ENCODE measurements around the gene RBP4. TPM values are rescaled to one million over a fixed set of nuclear protein-coding genes. Genes with fewer than 3 reads are reported as not detected.

Gene RBP4
- polyA plus RNA-seq, 2 of the 4 experiments (the other 2 are of a cell fraction): 6.0 to 8.2 TPM

DNA sequence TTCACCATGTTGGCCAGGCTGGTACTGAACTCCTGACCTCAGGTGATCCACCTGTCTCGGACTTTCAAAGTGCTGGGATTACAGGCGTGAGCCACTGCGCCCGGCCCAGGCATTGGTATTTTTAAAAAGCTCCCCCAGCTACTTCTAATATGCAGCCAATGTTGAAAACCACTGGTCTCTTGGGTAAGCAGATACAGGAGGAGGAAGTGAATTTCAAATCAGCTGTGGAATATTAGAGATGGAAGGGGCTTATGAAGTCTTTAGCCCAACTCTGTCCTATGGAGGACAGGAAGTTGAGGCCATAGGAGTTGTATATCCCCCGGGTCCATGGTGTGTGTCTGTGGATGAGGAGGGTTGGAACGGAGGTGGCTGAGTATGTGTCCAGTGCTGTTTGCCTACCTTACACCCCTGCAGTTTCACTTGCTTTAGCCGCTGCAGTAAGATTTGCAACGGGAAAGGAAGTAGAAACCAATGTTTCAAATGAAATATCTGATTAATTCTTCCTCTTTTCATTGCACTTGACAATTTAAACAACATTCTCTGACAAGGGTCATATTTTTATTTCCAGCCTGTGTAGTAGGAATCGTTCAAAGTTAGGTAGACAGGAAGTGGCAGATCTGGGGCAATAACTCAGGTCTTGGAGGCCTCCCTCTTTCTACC is 14.7 kb upstream of the RBP4 start:
- DNase-seq (ENCODE audit: low read depth in 1 of 2, low spot score in 1 of 2): no peak
- TF ChIP-seq JUNB (IDR thresholded peaks at IDR 0.05) (no peak), EHMT2 (IDR thresholded peaks at IDR 0.05; ENCODE audit: low read depth) (no peak), MAZ (IDR thresholded peaks at IDR 0.05; ENCODE audit: borderline replicate concordance, low read depth, low read length) (no peak), ZC3H11A (IDR thresholded peaks at IDR 0.05) (no peak), TFCP2L1 (CRISPR knock-in tag; IDR thresholded peaks at IDR 0.05) (no peak), FOXS1 (CRISPR knock-in tag; IDR thresholded peaks at IDR 0.05) (no peak), MAFK (IDR thresholded peaks at IDR 0.05; ENCODE audit: partially characterized antibody) (no peak), EP300 (IDR thresholded peaks at IDR 0.05) (no peak), RFX5 (IDR thresholded peaks at IDR 0.05) (no peak)
- TF ChIP-seq, protein P1, sequence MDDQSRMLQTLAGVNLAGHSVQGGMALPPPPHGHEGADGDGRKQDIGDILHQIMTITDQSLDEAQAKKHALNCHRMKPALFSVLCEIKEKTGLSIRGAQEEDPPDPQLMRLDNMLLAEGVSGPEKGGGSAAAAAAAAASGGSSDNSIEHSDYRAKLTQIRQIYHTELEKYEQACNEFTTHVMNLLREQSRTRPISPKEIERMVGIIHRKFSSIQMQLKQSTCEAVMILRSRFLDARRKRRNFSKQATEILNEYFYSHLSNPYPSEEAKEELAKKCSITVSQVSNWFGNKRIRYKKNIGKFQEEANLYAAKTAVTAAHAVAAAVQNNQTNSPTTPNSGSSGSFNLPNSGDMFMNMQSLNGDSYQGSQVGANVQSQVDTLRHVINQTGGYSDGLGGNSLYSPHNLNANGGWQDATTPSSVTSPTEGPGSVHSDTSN (IDR thresholded peaks at IDR 0.05): no peak
- TF ChIP-seq, protein P2, sequence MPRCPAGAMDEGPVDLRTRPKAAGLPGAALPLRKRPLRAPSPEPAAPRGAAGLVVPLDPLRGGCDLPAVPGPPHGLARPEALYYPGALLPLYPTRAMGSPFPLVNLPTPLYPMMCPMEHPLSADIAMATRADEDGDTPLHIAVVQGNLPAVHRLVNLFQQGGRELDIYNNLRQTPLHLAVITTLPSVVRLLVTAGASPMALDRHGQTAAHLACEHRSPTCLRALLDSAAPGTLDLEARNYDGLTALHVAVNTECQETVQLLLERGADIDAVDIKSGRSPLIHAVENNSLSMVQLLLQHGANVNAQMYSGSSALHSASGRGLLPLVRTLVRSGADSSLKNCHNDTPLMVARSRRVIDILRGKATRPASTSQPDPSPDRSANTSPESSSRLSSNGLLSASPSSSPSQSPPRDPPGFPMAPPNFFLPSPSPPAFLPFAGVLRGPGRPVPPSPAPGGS (IDR thresholded peaks at IDR 0.05): no peak
- TF ChIP-seq, protein P3, sequence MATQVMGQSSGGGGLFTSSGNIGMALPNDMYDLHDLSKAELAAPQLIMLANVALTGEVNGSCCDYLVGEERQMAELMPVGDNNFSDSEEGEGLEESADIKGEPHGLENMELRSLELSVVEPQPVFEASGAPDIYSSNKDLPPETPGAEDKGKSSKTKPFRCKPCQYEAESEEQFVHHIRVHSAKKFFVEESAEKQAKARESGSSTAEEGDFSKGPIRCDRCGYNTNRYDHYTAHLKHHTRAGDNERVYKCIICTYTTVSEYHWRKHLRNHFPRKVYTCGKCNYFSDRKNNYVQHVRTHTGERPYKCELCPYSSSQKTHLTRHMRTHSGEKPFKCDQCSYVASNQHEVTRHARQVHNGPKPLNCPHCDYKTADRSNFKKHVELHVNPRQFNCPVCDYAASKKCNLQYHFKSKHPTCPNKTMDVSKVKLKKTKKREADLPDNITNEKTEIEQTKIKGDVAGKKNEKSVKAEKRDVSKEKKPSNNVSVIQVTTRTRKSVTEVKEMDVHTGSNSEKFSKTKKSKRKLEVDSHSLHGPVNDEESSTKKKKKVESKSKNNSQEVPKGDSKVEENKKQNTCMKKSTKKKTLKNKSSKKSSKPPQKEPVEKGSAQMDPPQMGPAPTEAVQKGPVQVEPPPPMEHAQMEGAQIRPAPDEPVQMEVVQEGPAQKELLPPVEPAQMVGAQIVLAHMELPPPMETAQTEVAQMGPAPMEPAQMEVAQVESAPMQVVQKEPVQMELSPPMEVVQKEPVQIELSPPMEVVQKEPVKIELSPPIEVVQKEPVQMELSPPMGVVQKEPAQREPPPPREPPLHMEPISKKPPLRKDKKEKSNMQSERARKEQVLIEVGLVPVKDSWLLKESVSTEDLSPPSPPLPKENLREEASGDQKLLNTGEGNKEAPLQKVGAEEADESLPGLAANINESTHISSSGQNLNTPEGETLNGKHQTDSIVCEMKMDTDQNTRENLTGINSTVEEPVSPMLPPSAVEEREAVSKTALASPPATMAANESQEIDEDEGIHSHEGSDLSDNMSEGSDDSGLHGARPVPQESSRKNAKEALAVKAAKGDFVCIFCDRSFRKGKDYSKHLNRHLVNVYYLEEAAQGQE (IDR thresholded peaks at IDR 0.05): no peak
- Histone ChIP-seq H3K4me3 (no peak overlapping the region), H3K4me2 (no peak overlapping the region), H3K9me3 (no peaks in the 10 kb centered on the region), H3K4me1 (no peaks in the 10 kb centered on the region), H3K27ac (no peak overlapping the region)
- ChIA-PET POLR2A (interaction anchor here (0.6 kb wide), 1 partner anchor 95 kb away, joined by 3 read pairs; no protein-coding TSS in a partner anchor), CTCF (interaction anchor here (1.3 kb wide), 1 partner anchor 44 kb away, joined by 3 read pairs; no protein-coding TSS in a partner anchor)
- ATAC-seq: no peak
- FAIRE-seq: no peak
- 73% methylated on average over 9 of the region's 9 CpGs for WGBS (ENCODE audit: missing lambda C conversion rate)

DNA sequence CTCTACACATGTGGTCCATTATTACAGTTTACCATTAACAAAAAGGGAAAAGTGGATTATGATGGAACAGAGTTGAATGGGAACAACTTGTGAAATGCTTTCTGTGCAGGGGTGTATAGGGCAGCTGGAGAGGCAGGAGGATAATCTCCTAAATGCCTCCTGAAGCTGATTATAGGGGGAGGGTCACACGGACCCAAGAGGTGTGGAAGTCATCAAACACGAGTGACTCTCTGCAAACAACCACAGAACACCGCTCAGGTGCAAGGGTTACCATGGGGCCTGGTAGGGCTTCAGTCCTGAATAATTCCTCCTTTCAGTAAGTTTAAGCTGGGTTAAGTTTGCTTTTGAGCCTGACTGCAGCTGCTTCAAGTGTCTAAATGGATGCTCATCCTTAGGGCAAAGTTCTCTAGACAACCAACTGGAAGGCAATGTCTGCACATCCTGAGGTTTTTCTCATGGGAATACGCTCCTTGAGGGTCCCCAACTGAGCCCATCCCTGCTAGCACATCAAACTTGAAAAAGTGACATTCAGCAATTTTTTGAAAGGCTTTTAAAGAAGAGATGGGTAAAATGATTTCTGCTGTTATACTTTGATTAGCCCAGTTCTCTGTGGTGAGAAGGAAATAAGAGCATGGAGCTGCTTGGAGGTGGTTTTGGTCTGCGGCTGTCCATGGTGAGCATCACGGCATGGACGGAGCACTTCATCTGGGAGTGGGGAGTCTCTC is 13.2 kb upstream of the RBP4 start:
- CTCF ChIA-PET: no interaction called here
- H3K9me3 ChIP-seq: no peaks in the 10 kb centered on the region
- FAIRE-seq (no peak), DNase-seq (ENCODE audit: low read depth in 1 of 2, low spot score in 1 of 2) (no peak), ATAC-seq (no peak)
- no peak overlapping the region for H3K4me3 ChIP-seq
- POLR2A ChIA-PET: no interaction called here
- TF ChIP-seq MAFK (IDR thresholded peaks at IDR 0.05; ENCODE audit: partially characterized antibody) (peak; percentile 70), CHD4 (IDR thresholded peaks at IDR 0.05; ENCODE audit: borderline replicate concordance) (no peak)
- H3K4me2 ChIP-seq: no peak overlapping the region
- H3K27ac ChIP-seq: no peak overlapping the region
- WGBS (ENCODE audit: missing lambda C conversion rate): 67% methylated on average over 7 of the region's 7 CpGs
- no peaks in the 10 kb centered on the region for H3K4me1 ChIP-seq

DNA sequence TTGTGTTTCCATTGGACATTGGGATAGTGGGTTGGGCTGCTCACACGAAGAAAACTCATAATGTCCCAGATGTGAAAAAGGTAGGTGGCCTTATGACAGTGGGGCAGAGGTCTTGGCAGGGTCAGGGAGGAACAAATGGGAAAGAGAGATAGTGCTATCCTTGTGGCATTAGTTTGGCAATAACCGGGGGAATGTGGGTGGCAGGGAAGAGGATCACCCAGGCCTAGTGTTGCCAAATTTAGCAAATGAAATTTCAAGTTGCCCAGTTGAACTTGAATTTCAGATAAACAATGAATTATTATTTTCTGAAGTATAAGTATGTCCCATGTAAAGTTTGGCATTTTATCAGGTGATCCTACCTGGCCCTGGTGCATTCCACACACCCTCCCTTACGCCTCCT is 12.1 kb upstream of the RBP4 start:
- POLR2A ChIA-PET: no interaction called here
- CTCF ChIA-PET: no interaction called here
- Histone ChIP-seq H3K4me3 (no peak overlapping the region), H3K27ac (no peak overlapping the region), H3K9me3 (no peaks in the 10 kb centered on the region), H3K4me2 (no peak overlapping the region), H3K4me1 (no peaks in the 10 kb centered on the region)
- no peak for ATAC-seq
- 65% methylated on average over 3 of the region's 3 CpGs for WGBS (ENCODE audit: missing lambda C conversion rate)
- DNase-seq (ENCODE audit: low read depth in 1 of 2, low spot score in 1 of 2): no peak
- no peak for FAIRE-seq
- TF ChIP-seq SMC3 (IDR thresholded peaks at IDR 0.05) (no peak), BHLHE40 (IDR thresholded peaks at IDR 0.05; ENCODE audit: low read depth, low read length) (no peak), MAFK (IDR thresholded peaks at IDR 0.05; ENCODE audit: partially characterized antibody) (no peak), JUN (IDR thresholded peaks at IDR 0.05) (no peak), CBX2 (IDR thresholded peaks at IDR 0.05; ENCODE audit: borderline replicate concordance, low read depth) (no peak), JUNB (IDR thresholded peaks at IDR 0.05) (no peak), HOXA7 (CRISPR knock-in tag; IDR thresholded peaks at IDR 0.05) (no peak), ZNF302 (CRISPR knock-in tag; IDR thresholded peaks at IDR 0.05) (no peak), POLR2AphosphoS2 (conservative IDR thresholded peaks at IDR 0.05; ENCODE audit: low read length) (no peak), FOSL2 (IDR thresholded peaks at IDR 0.05) (no peak), FOSL2 (CRISPR knock-in tag; IDR thresholded peaks at IDR 0.05) (no peak), MYC (IDR thresholded peaks at IDR 0.05; ENCODE audit: borderline replicate concordance, low read length) (no peak), FOXS1 (CRISPR knock-in tag; IDR thresholded peaks at IDR 0.05) (no peak)
- TF ChIP-seq, protein P4, sequence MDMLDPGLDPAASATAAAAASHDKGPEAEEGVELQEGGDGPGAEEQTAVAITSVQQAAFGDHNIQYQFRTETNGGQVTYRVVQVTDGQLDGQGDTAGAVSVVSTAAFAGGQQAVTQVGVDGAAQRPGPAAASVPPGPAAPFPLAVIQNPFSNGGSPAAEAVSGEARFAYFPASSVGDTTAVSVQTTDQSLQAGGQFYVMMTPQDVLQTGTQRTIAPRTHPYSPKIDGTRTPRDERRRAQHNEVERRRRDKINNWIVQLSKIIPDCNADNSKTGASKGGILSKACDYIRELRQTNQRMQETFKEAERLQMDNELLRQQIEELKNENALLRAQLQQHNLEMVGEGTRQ (IDR thresholded peaks at IDR 0.05): no peak
- TF ChIP-seq, protein P5, sequence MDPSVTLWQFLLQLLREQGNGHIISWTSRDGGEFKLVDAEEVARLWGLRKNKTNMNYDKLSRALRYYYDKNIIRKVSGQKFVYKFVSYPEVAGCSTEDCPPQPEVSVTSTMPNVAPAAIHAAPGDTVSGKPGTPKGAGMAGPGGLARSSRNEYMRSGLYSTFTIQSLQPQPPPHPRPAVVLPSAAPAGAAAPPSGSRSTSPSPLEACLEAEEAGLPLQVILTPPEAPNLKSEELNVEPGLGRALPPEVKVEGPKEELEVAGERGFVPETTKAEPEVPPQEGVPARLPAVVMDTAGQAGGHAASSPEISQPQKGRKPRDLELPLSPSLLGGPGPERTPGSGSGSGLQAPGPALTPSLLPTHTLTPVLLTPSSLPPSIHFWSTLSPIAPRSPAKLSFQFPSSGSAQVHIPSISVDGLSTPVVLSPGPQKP (IDR thresholded peaks at IDR 0.05; ENCODE audit: low read depth, low read length): no peak

All from A549 (cell line).